HepG2 (cell line): ENCODE results near the gene RGPD3.

Experiments
- ATF6 ChIP-seq: sonication (generic); formaldehyde crosslinking; conservative IDR thresholded peaks from 2 replicates; pipeline ENCODE4 v1.4.0; 2020; ENCODE audit warnings: missing genetic modification reagents
- E2F1 ChIP-seq: sonication (generic); formaldehyde crosslinking; IDR thresholded peaks from 2 replicates; pipeline ENCODE4 v1.5.0; 2020; ENCODE audit warnings: missing genetic modification reagents
- FOXM1 ChIP-seq: sonication (generic); formaldehyde crosslinking; IDR thresholded peaks from 2 replicates; pipeline ENCODE4 v1.5.0; 2020; ENCODE audit warnings: missing genetic modification reagents
- MAX ChIP-seq: IDR thresholded peaks from 2 replicates; pipeline ENCODE4 v1.6.1; 2012; ENCODE audit warnings: inconsistent platforms
- NFKBIZ ChIP-seq: IDR thresholded peaks from 2 replicates; pipeline ENCODE4 v1.6.1; 2018; ENCODE audit warnings: missing genetic modification reagents, missing compliant biosample characterization
- POLR2A ChIP-seq, 2 experiments: IDR thresholded peaks; 2 replicates each; pipeline ENCODE4 v1.6.1; 2011; ENCODE audit warnings: low read depth in 2 of 2, low read length in 2 of 2, mild to moderate bottlenecking in 1 of 2, moderate library complexity in 1 of 2; ENCODE audit not compliant: insufficient read depth in 1 of 2
- TBL1XR1 ChIP-seq: fragments of 150-350 bp; IDR thresholded peaks from 2 replicates; pipeline ENCODE4 v1.6.1; 2014; ENCODE audit warnings: borderline replicate concordance, low read length; ENCODE audit not compliant: partially characterized antibody
- ZSCAN5A ChIP-seq: sonication (generic); formaldehyde crosslinking; IDR thresholded peaks from 2 replicates; pipeline ENCODE4 v1.8.0; 2022; ENCODE audit warnings: mild to moderate bottlenecking, missing genetic modification reagents, borderline replicate concordance

- TF ChIP-seq FOXM1 (no peak), ATF6 (CRISPR knock-in tag) (no peak), NFKBIZ (CRISPR knock-in tag) (no peak), MAX (no peak), POLR2A (IDR thresholded peaks at IDR 0.05; ENCODE audit: insufficient read depth in 1 of 2, low read depth in 2 of 2, low read length in 2 of 2) (no peak), E2F1 (CRISPR knock-in tag) (no peak), ZSCAN5A (CRISPR knock-in tag) (no peak), TBL1XR1 (no peak)
Observed at GRCh38 chr2:106359512-106359911, 108.7 kb downstream of the RGPD3 start.
